ENCODE data around the gene PRKAR2B. TPM values are rescaled to one million over a fixed set of nuclear protein-coding genes. Genes with fewer than 3 reads are reported as not detected.

Gene PRKAR2B
- total and polyA plus RNA-seq, 8 donors, result 4.3 to 15.0 (median 11.9) TPM

- H3K4me3 ChIP-seq, result no peak overlapping the region
- TF ChIP-seq CTCF (IDR thresholded peaks at IDR 0.05), result no peak
- no peaks in the 10 kb centered on the region for H3K9me3 ChIP-seq
- H3K27me3 ChIP-seq, result no peaks in the 10 kb centered on the region
- no peaks in the 10 kb centered on the region for H3K36me3 ChIP-seq
- H3K27ac ChIP-seq, result no peak overlapping the region
- ATAC-seq (no peak), DNase-seq (no peak)
- intact Hi-C loops (cut with DNase I), result no loop called here
- H3K4me1 ChIP-seq, result no peaks in the 10 kb centered on the region
These were observed 34.7 kb upstream of the PRKAR2B start for GRCh38 chr7:107009846-107010203.

GRCh38 chr7:107012691-107013090, 31.8 kb upstream of the PRKAR2B start:
- Histone ChIP-seq H3K36me3 (no peaks in the 10 kb centered on the region), H3K27ac (no peak overlapping the region), H3K4me3 (no peak overlapping the region), H3K27me3 (no peaks in the 10 kb centered on the region), H3K4me1 (no peaks in the 10 kb centered on the region), H3K9me3 (no peaks in the 10 kb centered on the region)
- no peak for DNase-seq
- intact Hi-C loops (cut with DNase I), result no loop called here
- no peak for ATAC-seq
- no peak for TF ChIP-seq CTCF (IDR thresholded peaks at IDR 0.05)

GRCh38 chr7:107014387-107015023, 30.0 kb upstream of the PRKAR2B start:
- H3K27ac ChIP-seq, result no peak overlapping the region
- no peaks in the 10 kb centered on the region for H3K27me3 ChIP-seq
- intact Hi-C loops (cut with DNase I), result no loop called here
- no peak for ATAC-seq
- no peak overlapping the region for H3K4me3 ChIP-seq
- DNase-seq, result no peak
- no peak for TF ChIP-seq CTCF (IDR thresholded peaks at IDR 0.05)
- H3K9me3 ChIP-seq, result no peaks in the 10 kb centered on the region
- no peaks in the 10 kb centered on the region for H3K36me3 ChIP-seq
- H3K4me1 ChIP-seq, result no peaks in the 10 kb centered on the region

- TF ChIP-seq CTCF (IDR thresholded peaks at IDR 0.05), result no peak
- no peak overlapping the region for H3K4me3 ChIP-seq
- H3K4me1 ChIP-seq, result no peaks in the 10 kb centered on the region
- H3K27ac ChIP-seq, result no peak overlapping the region
- DNase-seq (no peak), ATAC-seq (no peak)
- H3K36me3 ChIP-seq, result no peaks in the 10 kb centered on the region
- no peaks in the 10 kb centered on the region for H3K9me3 ChIP-seq
- intact Hi-C loops (cut with DNase I), result no loop called here
- no peaks in the 10 kb centered on the region for H3K27me3 ChIP-seq
These were observed 28.2 kb upstream of the PRKAR2B start for GRCh38 chr7:107016312-107016711.

GRCh38 chr7:107017965-107018719, 26.4 kb upstream of the PRKAR2B start:
- Histone ChIP-seq H3K36me3 (no peaks in the 10 kb centered on the region), H3K4me1 (no peaks in the 10 kb centered on the region), H3K27me3 (no peaks in the 10 kb centered on the region), H3K9me3 (no peaks in the 10 kb centered on the region), H3K4me3 (no peak overlapping the region), H3K27ac (no peak overlapping the region)
- no peak for TF ChIP-seq CTCF (IDR thresholded peaks at IDR 0.05)
- no peak for ATAC-seq
- no peak for DNase-seq
- intact Hi-C loops (cut with DNase I), result no loop called here
